Panc1 (cell line): Measurements from ENCODE around the gene GTF3C5. TPM values are rescaled to one million over a fixed set of nuclear protein-coding genes. Genes with fewer than 3 reads are reported as not detected.

Source experiments
- ATAC-seq: fragments of 200-7000 bp; cut with Tn5 transposase; 2 replicates; pipeline ENCODE4 v1.9.1; 2020; ENCODE audit warnings: mild to moderate bottlenecking, moderate library complexity
- BruUV-seq: library from RNA; stranded (reverse); fragments of 400-500 nt; replicated peaks from 2 replicates; lab custom pipeline; 2021; lab: Mats Ljungman, UMichigan
- CTCF ChIA-PET: fragments of 300-600 bp; sonication (Branson Sonifier 250); formaldehyde crosslinking; loops from one replicate; lab custom pipeline; 2022; ENCODE audit warnings: antibody characterized with exemption; lab: Charles Lee
- POLR2A ChIA-PET: fragments of 300-600 bp; sonication (Branson Sonifier 250); formaldehyde crosslinking; loops from one replicate; lab custom pipeline; 2022; ENCODE audit warnings: antibody characterized with exemption; lab: Charles Lee
- DNase-seq: peaks from one replicate; pipeline ENCODE4 v3.0.0-alpha.2; 2010; ENCODE audit warnings: low read depth, low spot score
- H3K27ac ChIP-seq: 2 replicates; pipeline ENCODE4 v1.5.1; 2011; ENCODE audit warnings: mild to moderate bottlenecking, low read length, inconsistent platforms
- H3K27me3 ChIP-seq: fragments of 200-500 bp; sonication (Bioruptor generic); 2 replicates; pipeline ENCODE4 v1.6.0; 2014; ENCODE audit warnings: low read length, inconsistent platforms; ENCODE audit not compliant: control insufficient read depth, insufficient read depth
- H3K36me3 ChIP-seq: fragments of 200-500 bp; sonication (Bioruptor generic); 2 replicates; pipeline ENCODE4 v1.5.1; 2014; ENCODE audit warnings: inconsistent platforms, mild to moderate bottlenecking, low read length, moderate library complexity; ENCODE audit not compliant: control insufficient read depth, insufficient read depth
- H3K4me1 ChIP-seq: 2 replicates; pipeline ENCODE4 v1.5.1; 2011; ENCODE audit warnings: inconsistent platforms, mild to moderate bottlenecking, low read length, moderate library complexity; ENCODE audit not compliant: control insufficient read depth, insufficient read depth
- H3K4me3 ChIP-seq, 2 experiments: 2 replicates each; pipeline ENCODE4 v1.5.1; 2011 to 2012; ENCODE audit warnings: low read depth in 2 of 2, low read length in 2 of 2, mild to moderate bottlenecking in 2 of 2, inconsistent platforms in 1 of 2, moderate library complexity in 1 of 2
- H3K9me3 ChIP-seq: fragments of 200-500 bp; sonication (Bioruptor generic); 2 replicates; pipeline ENCODE4 v1.5.1; 2014; ENCODE audit warnings: low read depth, mild to moderate bottlenecking, inconsistent platforms, low read length, moderate library complexity; ENCODE audit not compliant: control insufficient read depth, insufficient read depth
- CTCF ChIP-seq: fragments of 450-650 bp; IDR thresholded peaks from 2 replicates; pipeline ENCODE4 v1.5.1; 2017; ENCODE audit warnings: mild to moderate bottlenecking
- POLR2AphosphoS5 ChIP-seq: IDR thresholded peaks from 2 replicates; pipeline ENCODE4 v1.6.1; 2012; ENCODE audit warnings: mild to moderate bottlenecking, low read depth, low read length, moderate library complexity
- REST ChIP-seq, 2 experiments: IDR thresholded peaks; 2 replicates each; pipeline ENCODE4 v1.6.1; 2011 to 2012; ENCODE audit warnings: low read depth in 2 of 2, control low read depth in 1 of 2, low read length in 1 of 2, mild to moderate bottlenecking in 1 of 2, moderate library complexity in 1 of 2; ENCODE audit not compliant: insufficient read depth in 1 of 2
- SIN3A ChIP-seq: IDR thresholded peaks from 2 replicates; pipeline ENCODE4 v1.6.1; 2012; ENCODE audit warnings: low read depth, mild to moderate bottlenecking, low read length, moderate library complexity, borderline replicate concordance; ENCODE audit not compliant: insufficient read depth
- TCF7L2 ChIP-seq: IDR thresholded peaks from 2 replicates; pipeline ENCODE4 v1.6.1; 2011; ENCODE audit warnings: mild to moderate bottlenecking, low read depth, low read length, inconsistent platforms
- in situ Hi-C: cut with HindIII; loops from 2 replicates; pipeline ENCODE4 v1.10.0; 2016; ENCODE audit warnings: low sequenced_read_pairs, low pct_unique_long_range_greater_than_20kb
- intact Hi-C: fragments of 100-400 bp; cut with micrococcal nuclease; formaldehyde crosslinking; loops from one replicate; pipeline ENCODE4 v1.10.0; 2022; ENCODE audit not compliant: unreplicated experiment
- total RNA-seq: library from RNA; stranded (reverse); gene quantifications from one replicate; pipeline ENCODE4 v1.2.1, GENCODE V29; 2021; ENCODE audit not compliant: unreplicated experiment

Gene GTF3C5
- total RNA-seq, 1 experiment from 2014 or later, result 47.7 TPM

- H3K4me1 ChIP-seq, result no peaks in the 10 kb centered on the region
- in situ Hi-C loops, result no loop called here
- no peak overlapping the region for H3K4me3 ChIP-seq
- ChIA-PET CTCF (no interaction called here), POLR2A (no interaction called here)
- DNase-seq, result no peak
- no peaks in the 10 kb centered on the region for H3K27me3 ChIP-seq
- no TSS peak for BruUV-seq
- H3K9me3 ChIP-seq, result no peaks in the 10 kb centered on the region
- ATAC-seq, result no peak
- TF ChIP-seq POLR2AphosphoS5 (no peak), CTCF (no peak), TCF7L2 (no peak), SIN3A (no peak), REST (IDR thresholded peaks at IDR 0.05; ENCODE audit: insufficient read depth in 1 of 2, low read depth in 2 of 2, low read length in 1 of 2) (no peak)
- no peaks in the 10 kb centered on the region; the same call in 1 of the 2 replicates for H3K36me3 ChIP-seq
- no peak overlapping the region for H3K27ac ChIP-seq
- intact Hi-C loops, result loop anchor here (10.0 kb wide), 1 partner anchor 101 kb away; no protein-coding TSS in a partner anchor
These were observed 13.3 kb downstream of the GTF3C5 start for GRCh38 chr9:133044125-133044524.

GRCh38 chr9:133044661-133045060 lies 13.9 kb downstream of the GTF3C5 start:
- BruUV-seq, result no TSS peak
- H3K27ac ChIP-seq, result no peak overlapping the region
- H3K4me1 ChIP-seq, result no peaks in the 10 kb centered on the region
- H3K9me3 ChIP-seq, result no peaks in the 10 kb centered on the region
- in situ Hi-C loops (no loop called here), intact Hi-C loops (loop anchor here (10.0 kb wide), 1 partner anchor 100 kb away; no protein-coding TSS in a partner anchor)
- CTCF ChIA-PET, result no interaction called here
- POLR2A ChIA-PET, result no interaction called here
- no peak for DNase-seq
- H3K36me3 ChIP-seq, result no peaks in the 10 kb centered on the region; the same call in 1 of the 2 replicates
- no peak for TF ChIP-seq CTCF
- TF ChIP-seq REST (IDR thresholded peaks at IDR 0.05; ENCODE audit: insufficient read depth in 1 of 2, low read depth in 2 of 2, low read length in 1 of 2), result no peak
- TF ChIP-seq SIN3A, result no peak
- TF ChIP-seq TCF7L2, result no peak
- TF ChIP-seq POLR2AphosphoS5, result no peak
- no peaks in the 10 kb centered on the region for H3K27me3 ChIP-seq
- H3K4me3 ChIP-seq, result no peak overlapping the region
- ATAC-seq, result no peak
